GM18526 (cell line): ENCODE results near the gene POFUT2.
A peak's percentile ranks its signal among the peaks of the same experiment; 100 is the strongest.

Source experiments
- POLR2A ChIP-seq: IDR thresholded peaks from 3 replicates; pipeline ENCODE4 v1.6.1; 2011; ENCODE audit not compliant: insufficient read length; ENCODE audit errors: extremely low read depth

POFUT2 gene

GRCh38 chr21:45287438-45288391, at the start of gene POFUT2:
Gene POFUT2, minus strand, starts transcription at chr21:45287895. Its CDS starts 24 bp downstream, at chr21:45287871.
- peak; percentile 76 for TF ChIP-seq POLR2A

- TF ChIP-seq POLR2A, result no peak
Observed at GRCh38 chr21:45336870-45337269, 49.2 kb upstream of the POFUT2 start.

GRCh38 chr21:45336535-45336810, 48.8 kb upstream of the POFUT2 start:
- TF ChIP-seq POLR2A, result no peak

DNA sequence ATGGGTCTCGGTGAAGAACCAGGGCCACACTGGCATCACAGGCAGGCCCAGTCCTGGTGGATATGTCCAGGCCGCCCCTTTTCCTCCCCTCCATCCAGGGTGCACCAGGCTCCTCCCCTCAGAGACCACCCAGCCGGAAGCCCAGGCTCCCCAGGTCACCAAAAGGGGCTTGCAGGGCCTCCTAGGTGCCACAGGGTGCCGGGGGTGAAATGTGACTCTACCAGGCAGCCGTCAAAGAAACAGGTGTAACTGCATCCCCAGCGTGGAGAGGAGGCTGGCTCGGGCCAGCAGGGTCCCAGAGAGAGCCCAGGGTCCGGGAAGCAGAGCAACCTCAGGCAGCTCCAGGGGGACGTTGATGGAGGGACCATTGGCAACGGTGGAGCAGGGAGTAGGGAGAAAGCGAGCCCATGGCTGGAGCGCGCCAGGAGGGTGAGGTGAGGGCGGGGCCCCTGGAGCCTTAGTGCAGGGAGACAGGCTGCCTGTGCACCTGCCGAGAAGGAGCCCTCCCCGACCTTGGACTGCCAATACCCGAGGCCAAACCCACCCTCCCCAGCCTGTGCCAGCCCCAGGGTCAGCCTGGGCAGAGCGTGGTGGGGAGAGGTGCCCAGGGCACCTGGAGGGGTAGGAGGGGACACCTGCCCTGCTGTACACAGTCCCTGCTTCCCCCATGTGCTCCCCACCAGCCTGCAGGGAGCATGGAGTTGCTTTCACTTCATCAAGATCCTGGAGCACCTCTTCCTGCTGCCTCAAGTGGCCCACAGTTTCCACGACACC, 48.3 kb upstream of the POFUT2 start:
- TF ChIP-seq POLR2A, result no peak

GRCh38 chr21:45335151-45335760, 47.6 kb upstream of the POFUT2 start:
- no peak for TF ChIP-seq POLR2A

GRCh38 chr21:45334591-45335081, 46.9 kb upstream of the POFUT2 start:
- TF ChIP-seq POLR2A, result no peak

GRCh38 chr21:45334134-45334533, 46.4 kb upstream of the POFUT2 start:
- TF ChIP-seq POLR2A, result no peak

- TF ChIP-seq POLR2A, result no peak
Observed at GRCh38 chr21:45333583-45334121, 46.0 kb upstream of the POFUT2 start.

GRCh38 chr21:45332981-45333582, 45.4 kb upstream of the POFUT2 start:
- no peak for TF ChIP-seq POLR2A

GRCh38 chr21:45332415-45332814, 44.7 kb upstream of the POFUT2 start:
- TF ChIP-seq POLR2A, result no peak

GRCh38 chr21:45331531-45332147, 43.9 kb upstream of the POFUT2 start:
- no peak for TF ChIP-seq POLR2A

DNA sequence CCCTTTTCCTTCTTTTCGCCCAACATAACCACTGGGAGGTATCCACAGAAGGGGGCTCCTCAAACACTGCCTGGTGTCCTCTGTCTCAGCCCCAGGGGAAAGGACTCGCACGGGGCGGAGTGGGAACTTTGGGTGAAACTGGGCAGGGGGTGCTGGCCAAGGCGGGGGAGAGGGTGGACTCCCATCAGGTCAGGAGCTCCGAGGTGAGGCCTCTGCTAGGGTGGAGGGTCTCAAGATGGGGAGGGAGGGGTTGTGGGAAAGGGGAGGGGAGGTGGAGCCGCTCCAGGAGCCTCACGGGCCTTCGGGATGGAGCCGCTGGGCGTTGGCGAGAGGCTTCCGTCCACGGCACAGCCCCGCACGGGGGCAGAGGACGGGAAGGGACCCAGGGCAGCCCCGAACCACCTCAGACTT, 43.2 kb upstream of the POFUT2 start:
- TF ChIP-seq POLR2A, result no peak

- no peak for TF ChIP-seq POLR2A
Observed at GRCh38 chr21:45330075-45330781, 42.5 kb upstream of the POFUT2 start.
